ENCODE measurements around the gene ERC1.

The ERC1 gene

DNA sequence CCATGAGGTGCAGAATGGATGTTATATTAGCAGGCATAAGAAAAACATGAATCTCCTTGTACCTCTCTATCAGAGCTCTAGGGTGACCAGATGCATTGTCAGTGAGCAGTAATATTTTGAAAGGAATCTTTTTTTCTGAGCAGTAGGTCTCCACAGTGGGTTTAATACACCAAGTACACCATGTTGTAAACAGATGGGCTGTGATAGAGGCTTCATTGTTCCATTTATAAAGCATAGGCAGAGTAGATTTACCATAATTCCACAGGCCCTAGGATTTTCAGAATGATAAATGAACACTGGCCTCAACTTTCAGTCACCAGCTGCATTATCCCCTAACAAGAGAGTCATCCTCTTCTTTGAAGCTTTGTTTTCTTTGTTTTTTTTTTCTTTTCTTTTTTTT lies 185.2 kb downstream of the ERC1 start:
- no peak overlapping the region for H3K27ac ChIP-seq (ENCODE audit: extremely low read depth, low read depth, low read length)
- peaks cover 10% of the 10 kb centered on the region for H3K4me1 ChIP-seq (ENCODE audit: control insufficient read depth, insufficient read depth, low read length)
- TF ChIP-seq, protein P1, sequence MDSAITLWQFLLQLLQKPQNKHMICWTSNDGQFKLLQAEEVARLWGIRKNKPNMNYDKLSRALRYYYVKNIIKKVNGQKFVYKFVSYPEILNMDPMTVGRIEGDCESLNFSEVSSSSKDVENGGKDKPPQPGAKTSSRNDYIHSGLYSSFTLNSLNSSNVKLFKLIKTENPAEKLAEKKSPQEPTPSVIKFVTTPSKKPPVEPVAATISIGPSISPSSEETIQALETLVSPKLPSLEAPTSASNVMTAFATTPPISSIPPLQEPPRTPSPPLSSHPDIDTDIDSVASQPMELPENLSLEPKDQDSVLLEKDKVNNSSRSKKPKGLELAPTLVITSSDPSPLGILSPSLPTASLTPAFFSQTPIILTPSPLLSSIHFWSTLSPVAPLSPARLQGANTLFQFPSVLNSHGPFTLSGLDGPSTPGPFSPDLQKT (IDR thresholded peaks at IDR 0.05; ENCODE audit: borderline replicate concordance, low read depth, low read length): no peak
- no peak for TF ChIP-seq TCF7L2 (IDR thresholded peaks at IDR 0.05; ENCODE audit: borderline replicate concordance, low read depth, low read length)
- TF ChIP-seq ZNF335 (tag by site-specific recombination; conservative IDR thresholded peaks at IDR 0.05): no peak
- TF ChIP-seq ZNF350 (tag by site-specific recombination; IDR thresholded peaks at IDR 0.05): no peak
- TF ChIP-seq, protein P2, sequence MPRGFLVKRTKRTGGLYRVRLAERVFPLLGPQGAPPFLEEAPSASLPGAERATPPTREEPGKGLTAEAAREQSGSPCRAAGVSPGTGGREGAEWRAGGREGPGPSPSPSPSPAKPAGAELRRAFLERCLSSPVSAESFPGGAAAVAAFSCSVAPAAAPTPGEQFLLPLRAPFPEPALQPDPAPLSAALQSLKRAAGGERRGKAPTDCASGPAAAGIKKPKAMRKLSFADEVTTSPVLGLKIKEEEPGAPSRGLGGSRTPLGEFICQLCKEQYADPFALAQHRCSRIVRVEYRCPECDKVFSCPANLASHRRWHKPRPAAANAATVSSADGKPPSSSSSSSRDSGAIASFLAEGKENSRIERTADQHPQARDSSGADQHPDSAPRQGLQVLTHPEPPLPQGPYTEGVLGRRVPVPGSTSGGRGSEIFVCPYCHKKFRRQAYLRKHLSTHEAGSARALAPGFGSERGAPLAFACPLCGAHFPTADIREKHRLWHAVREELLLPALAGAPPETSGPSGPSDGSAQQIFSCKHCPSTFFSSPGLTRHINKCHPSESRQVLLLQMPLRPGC (tag by site-specific recombination; IDR thresholded peaks at IDR 0.05): no peak
- TF ChIP-seq, protein P3, sequence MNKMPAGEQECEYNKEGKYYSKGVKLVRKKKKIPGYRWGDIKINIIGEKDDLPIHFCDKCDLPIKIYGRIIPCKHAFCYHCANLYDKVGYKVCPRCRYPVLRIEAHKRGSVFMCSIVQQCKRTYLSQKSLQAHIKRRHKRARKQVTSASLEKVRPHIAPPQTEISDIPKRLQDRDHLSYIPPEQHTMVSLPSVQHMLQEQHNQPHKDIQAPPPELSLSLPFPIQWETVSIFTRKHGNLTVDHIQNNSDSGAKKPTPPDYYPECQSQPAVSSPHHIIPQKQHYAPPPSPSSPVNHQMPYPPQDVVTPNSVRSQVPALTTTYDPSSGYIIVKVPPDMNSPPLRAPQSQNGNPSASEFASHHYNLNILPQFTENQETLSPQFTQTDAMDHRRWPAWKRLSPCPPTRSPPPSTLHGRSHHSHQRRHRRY (tag by site-specific recombination; IDR thresholded peaks at IDR 0.05): no peak
- TF ChIP-seq ZNF677 (tag by site-specific recombination; IDR thresholded peaks at IDR 0.05): no peak
- no peak for TF ChIP-seq ZNF266 (tag by site-specific recombination; IDR thresholded peaks at IDR 0.05; ENCODE audit: low read depth)
- no peak for TF ChIP-seq SP2 (tag by site-specific recombination; IDR thresholded peaks at IDR 0.05)
- no peak for TF ChIP-seq ZXDB (tag by site-specific recombination; IDR thresholded peaks at IDR 0.05)
- no peak for TF ChIP-seq ZNF555 (tag by site-specific recombination; conservative IDR thresholded peaks at IDR 0.05)
- no peak for TF ChIP-seq GLI2 (tag by site-specific recombination; IDR thresholded peaks at IDR 0.05; ENCODE audit: borderline replicate concordance, low read depth)
- no peak for TF ChIP-seq ZBTB8A (tag by site-specific recombination; IDR thresholded peaks at IDR 0.05)
- ChIA-PET CTCF (interaction anchor here (4.2 kb wide), 1 partner anchor 58 kb away, joined by 12 read pairs; no protein-coding TSS in a partner anchor), POLR2A (interaction anchor here (0.6 kb wide), 1 partner anchor 107 kb away, joined by 3 read pairs; no protein-coding TSS in a partner anchor)
- no peaks in the 10 kb centered on the region for H3K9me3 ChIP-seq (ENCODE audit: control insufficient read depth, insufficient read depth, low read depth, low read length)
- H3K36me3 ChIP-seq (ENCODE audit: control insufficient read depth in 2 of 2, insufficient read depth in 1 of 2, low read length in 2 of 2): peaks cover 0 to 4% of the 10 kb centered on the region in 2 experiments; a peak in 1 of 3 replicates
- no peak overlapping the region for H3K4me3 ChIP-seq (ENCODE audit: low read depth, low read length)

DNA sequence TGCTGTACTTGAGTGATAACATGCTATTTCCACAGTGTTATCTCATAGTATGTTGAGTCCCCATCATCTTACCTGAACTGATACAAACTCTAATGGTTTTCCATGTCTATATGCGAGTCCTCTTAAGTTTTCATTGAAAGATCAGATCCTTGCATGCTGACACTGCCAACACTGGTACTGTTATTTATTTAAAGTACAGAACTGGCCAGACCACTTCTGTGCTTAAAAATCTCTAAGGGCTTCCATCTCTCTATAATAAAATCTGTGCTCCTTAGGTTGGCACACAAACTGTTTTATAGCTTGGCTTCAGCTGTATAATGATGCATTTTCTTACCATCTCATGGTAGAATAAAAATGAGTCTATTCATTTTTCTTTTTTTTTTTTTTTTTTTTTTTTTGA lies 188.1 kb downstream of the ERC1 start:
- H3K4me3 ChIP-seq (ENCODE audit: low read depth, low read length): no peak overlapping the region
- H3K4me1 ChIP-seq (ENCODE audit: control insufficient read depth, insufficient read depth, low read length): no peaks in the 10 kb centered on the region
- H3K36me3 ChIP-seq (ENCODE audit: control insufficient read depth in 2 of 2, insufficient read depth in 1 of 2, low read length in 2 of 2): peaks cover 0 to 15% of the 10 kb centered on the region in 2 experiments; a peak in 2 of 3 replicates
- no peaks in the 10 kb centered on the region for H3K9me3 ChIP-seq (ENCODE audit: control insufficient read depth, insufficient read depth, low read depth, low read length)
- TF ChIP-seq ZNF248 (tag by site-specific recombination; IDR thresholded peaks at IDR 0.05) (no peak), REST (tag by site-specific recombination; IDR thresholded peaks at IDR 0.05) (no peak), ZSCAN18 (tag by site-specific recombination; IDR thresholded peaks at IDR 0.05) (no peak), PRDM10 (tag by site-specific recombination; IDR thresholded peaks at IDR 0.05) (no peak), ZNF391 (tag by site-specific recombination; IDR thresholded peaks at IDR 0.05; ENCODE audit: borderline replicate concordance, low read depth) (no peak), FEZF1 (tag by site-specific recombination; IDR thresholded peaks at IDR 0.05) (no peak)
- CTCF ChIA-PET: interaction anchor here (0.6 to 4.2 kb wide), 2 partner anchors 61 to 112 kb away, joined by 3 to 12 read pairs; no protein-coding TSS in a partner anchor
- no peak overlapping the region for H3K27ac ChIP-seq (ENCODE audit: extremely low read depth, low read depth, low read length)
- POLR2A ChIA-PET: no interaction called here
